Measurements from ENCODE around the gene CACNA2D4.

The CACNA2D4 gene

DNA sequence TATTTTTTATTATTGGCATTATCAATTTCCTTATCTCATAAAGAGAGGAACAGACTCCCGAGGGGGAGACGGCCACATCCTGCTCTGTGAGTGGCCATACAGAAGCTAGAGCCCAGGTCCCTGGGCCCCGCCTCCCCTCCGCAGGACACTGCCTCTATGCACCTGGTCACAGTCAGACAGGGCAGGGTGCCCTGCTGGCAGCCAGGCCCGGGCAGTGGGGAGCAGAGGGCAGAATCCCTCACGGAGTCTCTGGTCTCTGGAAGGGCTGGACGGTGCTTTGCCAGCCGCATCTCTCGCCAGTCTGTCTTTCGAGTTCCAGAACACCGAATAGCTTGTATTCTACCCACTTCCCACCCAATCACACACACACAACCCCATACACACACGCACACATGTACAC is 16.4 kb upstream of the CACNA2D4 start:
- DNase-seq (ENCODE audit: low read depth): no peak

DNA sequence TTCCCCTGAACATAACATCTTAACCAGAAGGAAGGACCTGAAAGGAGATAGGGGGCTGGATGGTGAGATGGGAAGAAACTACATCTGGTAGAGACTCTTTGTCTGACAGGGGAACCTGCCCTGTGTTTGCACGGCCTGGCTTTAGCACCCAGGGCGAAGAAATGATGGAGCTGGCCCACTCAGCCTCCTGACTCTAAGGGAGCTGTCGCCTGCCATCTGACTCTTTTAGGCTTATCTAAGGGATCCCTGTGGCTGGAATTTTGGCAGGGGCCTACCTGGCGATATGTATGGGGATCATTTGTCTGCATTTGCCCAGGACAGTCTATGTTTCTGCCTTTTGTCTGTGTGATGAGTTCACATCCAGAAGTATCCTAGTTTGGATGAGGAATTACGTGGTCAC is 15.6 kb upstream of the CACNA2D4 start:
- DNase-seq (ENCODE audit: low read depth): no peak

DNA sequence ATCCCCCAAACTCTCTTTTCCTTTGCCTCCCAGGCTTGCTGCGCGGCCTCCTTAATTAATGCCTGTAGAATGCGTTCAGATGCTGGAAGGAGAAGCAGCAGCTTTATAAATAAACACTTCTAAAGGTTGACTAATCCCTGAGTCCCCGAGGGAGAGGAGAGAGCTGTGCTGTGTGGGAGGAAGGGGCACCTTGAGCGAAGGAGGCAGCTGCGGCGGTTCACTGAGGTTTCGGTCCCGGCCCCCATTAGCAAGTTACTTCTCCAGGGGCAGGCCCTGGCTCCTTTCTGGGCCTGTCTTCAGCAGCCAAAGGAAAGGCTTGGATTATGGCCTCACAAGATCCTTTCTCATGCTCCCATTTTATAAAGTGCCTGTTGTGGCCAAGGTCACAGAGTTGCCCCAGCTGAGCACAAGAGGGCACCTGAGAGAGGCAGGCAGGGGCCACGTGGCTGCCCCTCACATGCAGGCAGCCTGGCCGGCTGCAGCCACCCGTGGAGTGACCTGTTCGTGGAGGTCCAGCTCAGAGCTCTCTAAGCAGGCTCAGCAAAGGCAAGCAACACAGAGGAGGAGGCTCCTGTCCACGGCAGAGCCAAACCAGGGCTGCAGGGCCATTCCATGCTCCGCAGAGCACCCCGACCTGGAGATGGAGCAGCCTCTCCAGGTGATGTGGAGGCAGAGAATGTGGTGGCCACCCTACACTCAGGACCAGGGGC is 15.0 kb upstream of the CACNA2D4 start:
- DNase-seq (ENCODE audit: low read depth): no peak

DNA sequence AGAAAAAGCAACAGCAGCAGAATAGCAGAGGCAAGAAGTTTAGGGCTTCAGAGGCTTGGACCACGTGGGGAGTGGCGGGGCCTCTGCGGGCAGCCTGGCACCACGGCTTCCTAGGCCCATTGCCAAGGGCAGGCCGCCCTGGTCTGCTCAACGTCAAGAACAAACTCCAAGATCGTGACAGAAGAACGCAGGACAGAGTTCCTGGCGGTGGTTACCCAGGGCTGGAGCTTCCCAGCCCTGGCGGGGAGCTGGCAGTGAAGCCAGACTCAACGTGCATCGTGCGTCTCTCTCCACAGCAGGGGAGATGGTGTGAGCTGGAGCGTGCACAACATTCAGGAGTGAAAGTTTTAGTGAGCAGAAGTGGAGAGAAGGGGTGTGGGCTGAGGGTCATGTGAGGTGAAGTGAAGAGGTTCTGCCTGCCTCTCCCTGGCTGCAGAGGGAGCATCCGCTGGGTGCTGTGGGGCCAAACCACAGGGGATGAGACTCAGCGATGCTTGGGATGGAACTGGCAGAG is 13.9 kb upstream of the CACNA2D4 start:
- DNase-seq (ENCODE audit: low read depth): no peak

DNA sequence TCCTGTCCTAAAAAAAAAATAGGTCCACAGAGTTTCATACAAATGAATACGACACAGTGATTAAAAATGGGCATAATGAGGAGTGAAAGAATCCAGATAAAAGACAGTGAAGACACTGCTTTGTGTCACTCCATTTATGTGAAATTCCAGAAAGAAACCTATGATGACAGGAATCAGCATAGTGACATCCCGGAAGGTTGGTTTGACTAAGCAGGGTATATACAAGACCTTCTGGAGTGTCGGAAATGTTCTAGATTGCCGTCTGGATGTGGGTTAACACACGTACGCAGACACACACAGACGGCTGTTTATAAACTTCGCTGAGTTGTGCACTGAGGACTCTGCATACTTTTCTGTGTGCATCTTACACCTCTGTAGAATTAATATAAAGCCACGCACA is 13.2 kb upstream of the CACNA2D4 start:
- no peak for DNase-seq (ENCODE audit: low read depth)

DNA sequence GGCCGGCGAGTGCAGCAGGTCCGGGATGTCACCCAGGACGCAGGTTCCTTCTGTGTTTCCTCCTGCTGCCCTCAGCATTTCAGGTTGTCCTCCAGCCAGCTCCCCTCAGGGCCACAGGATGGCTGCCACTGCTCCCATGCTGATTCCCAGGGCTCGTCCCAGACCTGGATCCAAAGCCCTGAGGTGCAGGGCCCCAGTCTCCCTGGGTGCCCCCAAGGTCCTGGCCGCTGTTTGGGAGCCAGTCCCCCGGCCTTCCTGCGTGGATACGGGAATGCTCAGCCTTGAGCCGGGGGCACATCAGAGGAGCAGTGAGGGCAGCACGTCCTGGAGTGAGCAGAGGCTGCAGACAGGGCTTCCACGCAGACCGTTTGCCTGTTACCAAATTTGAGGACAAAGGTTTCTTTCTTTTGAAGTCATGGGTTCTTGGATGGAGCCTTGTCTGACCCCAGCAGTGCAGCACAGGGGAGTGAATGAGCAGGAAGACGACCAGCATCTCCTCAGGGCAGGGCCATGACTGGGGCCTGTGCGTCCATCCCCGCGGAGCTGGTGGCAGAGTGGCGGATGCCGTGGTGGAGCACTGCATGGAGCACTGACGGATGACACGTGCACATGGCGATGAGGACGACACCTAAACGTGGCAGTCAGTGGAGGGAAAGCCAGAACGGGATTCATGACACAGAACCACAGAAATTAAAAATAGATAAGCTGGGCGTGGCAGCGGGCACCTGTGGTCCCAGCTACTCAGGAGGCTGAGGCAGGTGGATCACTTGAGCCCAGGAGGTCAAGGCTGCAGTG is 12.5 kb upstream of the CACNA2D4 start:
- no peak for DNase-seq (ENCODE audit: low read depth)

DNA sequence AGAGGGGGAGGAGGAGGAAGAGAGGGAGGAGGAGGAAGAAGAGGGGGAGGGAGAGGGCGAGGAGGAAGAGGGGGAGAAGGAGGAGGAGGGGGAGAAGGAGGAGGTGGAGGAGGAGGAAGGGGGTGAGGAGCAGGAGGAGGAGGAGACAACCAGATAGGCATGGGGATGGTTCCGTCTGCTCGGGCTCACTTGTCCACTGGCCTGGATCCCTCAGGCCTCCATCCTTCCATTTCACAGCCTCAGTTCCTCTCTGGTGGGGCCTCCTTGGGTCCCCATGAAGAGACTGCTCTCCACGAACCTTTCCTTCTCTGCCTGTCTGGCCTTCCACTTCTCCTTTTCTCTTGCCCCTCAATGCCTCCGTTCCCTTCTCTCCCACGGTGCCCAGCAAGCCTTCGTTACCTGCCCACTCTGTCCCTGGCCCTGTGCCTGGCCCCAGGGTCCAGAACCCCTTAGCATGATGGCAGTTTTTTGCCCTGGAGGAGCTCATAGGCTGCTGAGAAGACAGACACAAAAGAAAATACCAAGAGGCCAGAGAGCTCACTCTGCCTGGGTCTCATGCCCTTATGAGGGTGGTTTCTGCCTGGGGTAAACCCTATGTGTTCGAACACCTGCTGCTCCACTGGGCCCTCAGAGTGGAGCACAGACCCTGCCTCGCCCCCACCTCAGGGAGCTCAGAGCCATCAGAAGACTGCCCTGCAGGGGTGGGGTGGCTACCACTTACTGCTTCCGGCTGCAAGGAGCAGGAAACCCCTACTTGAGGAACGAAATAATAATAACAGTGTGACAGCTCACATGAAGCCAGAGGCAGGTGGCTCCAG is 11.7 kb upstream of the CACNA2D4 start:
- DNase-seq (ENCODE audit: low read depth): no peak

DNA sequence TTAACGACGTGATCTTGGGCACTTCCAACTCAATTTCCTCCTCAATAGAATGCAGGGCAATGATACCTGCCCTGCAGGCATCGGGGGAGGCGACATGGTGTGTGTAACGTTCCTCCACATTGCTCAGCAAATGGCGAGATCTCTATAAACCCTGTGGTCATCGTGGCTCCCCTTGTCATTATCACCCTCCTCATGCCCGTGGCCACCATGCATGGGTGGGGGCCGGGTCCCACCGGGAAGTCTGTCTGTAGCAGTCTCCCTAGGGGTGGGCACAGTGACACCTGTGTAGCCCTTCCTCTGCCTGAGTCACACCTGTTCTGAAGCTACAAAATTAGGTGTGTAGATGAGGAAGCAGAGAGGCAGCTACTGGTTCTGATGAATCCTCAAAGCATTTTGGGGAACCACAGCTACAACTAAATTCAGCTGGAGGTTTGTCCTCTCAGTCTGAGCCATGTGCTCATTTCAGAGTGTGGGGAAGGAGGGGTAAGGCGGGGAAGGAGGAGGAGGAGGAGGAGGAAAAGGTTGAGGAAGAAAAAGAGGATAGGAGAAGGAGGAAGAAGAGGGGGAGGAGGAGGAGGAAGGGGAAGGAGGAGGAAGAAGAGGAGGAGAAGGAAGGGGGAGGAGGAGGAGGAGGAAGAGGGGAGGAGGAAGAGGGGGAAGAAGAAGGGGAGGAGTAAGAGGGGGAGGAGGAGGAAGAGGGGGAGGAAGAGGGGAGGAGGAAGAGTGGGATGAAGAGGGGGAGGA is 11.0 kb upstream of the CACNA2D4 start:
- no peak for DNase-seq (ENCODE audit: low read depth)

DNA sequence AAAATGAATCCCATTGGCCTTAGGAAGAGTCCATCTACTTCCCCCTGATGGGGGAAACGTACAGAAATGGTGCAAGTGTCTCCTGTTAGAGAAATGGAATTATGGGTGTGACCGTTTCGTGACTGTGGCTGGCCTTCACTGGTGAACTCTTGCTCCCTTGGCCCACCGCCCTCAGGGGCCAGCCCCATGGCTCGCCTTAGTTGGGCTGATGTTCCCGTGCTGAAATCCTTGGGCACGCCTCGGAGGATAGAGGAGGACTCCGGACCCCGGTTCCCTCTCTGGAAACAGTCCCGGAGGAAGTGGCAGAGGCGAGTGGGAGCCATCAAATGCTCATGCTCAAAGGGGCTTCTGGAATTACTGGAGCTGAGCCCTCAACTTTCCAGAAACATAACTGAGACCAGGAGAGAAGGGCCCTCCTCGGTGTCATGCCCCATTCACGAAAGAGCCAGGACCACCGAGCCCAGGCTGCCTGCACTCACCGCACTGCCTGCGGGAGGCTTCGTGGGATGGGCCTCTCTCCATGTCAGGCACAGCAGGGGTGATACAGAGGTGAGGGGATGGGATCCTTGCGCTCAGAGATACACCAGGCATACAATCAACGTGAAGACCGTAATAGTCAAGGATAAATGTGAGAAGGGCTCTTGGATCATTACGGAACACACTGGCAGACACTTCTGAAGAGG is 10.1 kb upstream of the CACNA2D4 start:
- DNase-seq (ENCODE audit: low read depth): no peak

DNA sequence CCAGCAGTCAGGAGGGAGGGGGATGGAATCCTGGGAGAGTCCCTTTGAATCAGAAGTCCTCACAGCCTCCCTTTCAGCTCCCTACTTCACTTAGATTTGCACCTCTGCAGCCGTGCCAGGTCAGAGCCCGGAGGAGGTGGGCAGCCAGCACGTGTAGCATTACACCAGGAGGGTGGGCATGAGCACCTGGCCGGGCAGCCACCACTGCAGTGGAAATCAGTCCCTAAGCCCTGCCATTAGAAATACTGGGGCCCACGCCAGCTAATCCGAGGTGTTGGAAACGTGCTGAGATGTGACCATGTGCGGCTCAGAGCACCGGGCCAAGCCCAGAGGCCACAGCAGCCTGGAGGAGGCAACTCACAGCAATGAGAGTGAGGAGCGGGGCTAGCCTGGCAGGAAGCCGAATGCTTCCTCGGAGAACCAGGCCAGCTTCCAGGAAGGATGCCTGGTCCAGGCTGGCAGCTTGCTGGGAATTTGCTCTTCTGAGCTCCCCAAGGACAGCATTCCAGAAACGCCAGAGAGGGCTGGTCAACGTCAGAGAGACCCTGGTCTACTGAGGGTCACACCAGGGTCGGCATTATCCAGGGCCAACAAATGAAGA is 9.4 kb upstream of the CACNA2D4 start:
- DNase-seq (ENCODE audit: low read depth): no peak

DNA sequence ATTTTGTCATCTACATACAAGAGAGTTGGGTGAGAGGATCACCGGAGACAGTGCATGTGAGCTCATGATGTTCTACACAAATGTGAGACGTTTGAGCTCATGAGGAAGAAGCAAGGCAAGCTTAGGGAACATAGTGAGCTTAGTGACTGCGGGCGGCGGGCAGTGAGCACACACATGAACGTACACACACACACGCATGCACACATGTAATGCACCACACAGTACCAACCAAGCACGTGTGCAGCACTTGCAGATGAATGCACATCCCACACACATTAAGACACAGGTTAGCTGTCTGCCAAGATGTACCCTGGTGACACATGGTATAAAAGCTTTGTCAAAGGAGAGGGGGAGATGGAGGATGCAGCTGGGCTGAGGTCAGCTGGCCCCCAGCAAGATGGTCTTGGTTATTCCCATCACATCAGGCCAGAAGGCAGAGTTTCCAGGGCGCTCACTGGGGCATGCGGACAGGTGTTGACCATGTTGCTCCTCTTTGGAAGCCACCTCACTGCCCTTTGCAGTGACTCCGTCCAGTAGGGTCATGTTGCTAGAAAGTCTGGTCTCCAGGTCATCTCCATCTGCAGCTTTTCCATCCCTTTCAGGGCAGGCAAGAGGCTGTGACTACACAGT is 8.7 kb upstream of the CACNA2D4 start:
- DNase-seq (ENCODE audit: low read depth): no peak

DNA sequence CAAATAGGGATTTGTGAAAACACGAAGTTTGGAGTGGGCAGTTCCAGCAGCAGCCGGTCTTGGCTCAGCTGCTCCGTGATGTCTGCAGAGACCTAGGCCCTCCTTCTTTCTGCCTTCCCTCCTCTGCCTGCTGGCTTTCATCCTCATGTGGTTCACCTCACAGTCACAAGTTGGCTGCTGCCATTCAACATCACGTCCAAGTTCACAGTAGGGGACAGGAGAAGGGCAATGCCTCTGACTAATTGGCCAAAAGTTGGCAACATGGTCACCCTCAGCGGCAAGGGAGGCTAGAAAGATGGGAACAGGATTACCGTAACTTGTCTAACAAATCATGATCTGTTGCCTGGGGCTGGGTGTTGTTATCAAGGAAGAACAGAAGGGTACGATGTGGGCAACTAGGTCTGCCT is 7.8 kb upstream of the CACNA2D4 start:
- DNase-seq (ENCODE audit: low read depth): no peak

DNA sequence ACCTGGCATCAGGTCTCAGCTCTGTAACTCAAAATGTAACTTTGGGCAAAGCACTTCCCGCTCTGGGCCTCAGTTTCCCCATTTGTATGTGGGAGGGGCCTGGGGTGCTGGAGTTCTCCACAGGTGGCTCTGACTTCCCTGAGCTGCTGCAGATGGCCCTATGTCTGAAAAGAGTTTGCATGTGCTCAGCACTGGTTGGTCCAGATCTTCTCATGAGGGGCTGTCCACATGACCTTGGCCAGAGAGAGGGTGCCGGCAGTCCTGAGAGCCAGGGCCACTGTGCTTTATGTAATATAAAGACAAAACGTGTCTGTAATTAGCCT is 7.2 kb upstream of the CACNA2D4 start:
- no peak for DNase-seq (ENCODE audit: low read depth)

DNA sequence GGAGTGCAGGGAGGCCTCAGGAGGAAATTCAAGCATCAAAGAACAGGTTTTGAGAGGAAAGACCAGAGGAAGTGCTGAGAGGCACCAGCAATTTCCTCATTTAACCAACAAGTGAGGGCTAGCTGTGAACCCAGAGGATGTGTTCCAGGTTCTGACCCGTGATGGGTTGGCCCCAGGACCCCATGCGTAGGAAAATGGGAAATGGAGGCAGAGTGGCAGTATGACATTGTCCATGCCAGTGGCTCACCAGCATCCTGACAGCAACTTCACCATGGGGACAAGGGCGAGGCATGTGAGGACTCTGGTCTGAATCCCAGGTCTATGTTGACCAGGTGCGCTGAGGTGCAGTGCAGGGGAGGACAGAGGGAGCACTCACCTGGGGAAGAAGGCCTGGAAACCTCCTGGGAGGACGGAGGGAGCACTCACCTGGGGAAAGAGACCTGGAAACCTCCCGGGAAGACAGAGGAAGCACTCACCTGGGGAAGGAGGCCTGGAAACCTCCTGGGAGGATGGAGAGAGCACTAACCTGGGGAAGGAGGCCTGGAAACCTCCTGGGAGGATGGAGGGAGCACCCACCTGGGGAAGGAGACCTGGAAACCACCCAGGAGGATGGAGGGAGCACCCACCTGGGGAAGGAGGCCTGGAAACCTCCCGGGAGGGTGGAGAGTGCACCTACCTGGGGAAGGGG is 6.7 kb upstream of the CACNA2D4 start:
- DNase-seq (ENCODE audit: low read depth): no peak

DNA sequence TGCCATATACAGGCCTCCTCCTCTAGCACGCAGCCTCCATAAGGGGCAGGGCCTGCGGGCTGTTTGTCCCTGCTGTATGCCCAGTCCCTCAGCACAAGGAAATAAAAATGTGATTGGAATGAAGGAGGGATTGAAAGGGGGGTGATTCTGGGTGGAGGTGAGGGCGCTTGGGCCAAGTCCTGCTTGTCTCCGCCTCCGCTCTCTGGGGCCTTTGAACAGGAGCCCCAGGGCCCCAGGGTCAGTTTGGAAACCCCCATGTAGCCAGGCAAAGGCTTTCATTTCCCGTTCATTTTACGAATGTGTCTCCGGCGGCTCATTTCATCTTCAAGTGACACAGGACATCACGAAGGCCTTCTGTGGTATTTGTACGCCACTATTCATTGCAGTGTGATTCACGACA is 4.5 kb upstream of the CACNA2D4 start:
- no peak for DNase-seq (ENCODE audit: low read depth)

DNA sequence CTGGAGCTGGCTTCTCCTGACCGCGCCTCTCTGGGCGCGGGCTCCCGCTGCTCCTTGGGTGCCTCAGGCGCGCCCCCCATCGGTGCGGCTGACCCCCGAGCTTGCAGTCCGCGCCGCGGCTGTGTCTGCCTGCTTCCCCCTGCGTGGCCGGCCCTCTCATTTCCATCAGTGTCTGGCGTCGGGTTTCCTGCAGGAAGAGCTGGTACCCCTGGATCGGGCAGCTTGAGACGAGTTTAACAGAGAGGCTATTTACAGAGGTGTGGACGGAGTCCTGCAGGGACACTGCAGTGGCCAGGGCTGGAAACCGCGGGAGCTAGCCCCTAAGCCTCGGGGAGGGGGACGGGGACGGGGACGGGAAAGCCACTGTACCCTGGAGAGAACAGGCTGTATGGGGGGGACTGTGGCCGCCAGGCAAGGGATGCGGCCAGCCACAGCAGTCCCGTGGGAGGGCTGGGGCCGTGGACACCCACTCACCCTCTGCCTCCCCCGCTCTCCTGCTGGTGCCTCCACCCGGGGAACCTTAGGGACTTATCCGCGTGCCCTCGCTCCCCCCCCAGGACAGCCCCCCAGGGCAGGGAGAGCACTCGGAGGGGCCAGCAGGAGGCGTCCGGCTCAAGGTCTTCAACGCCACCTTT is 3.7 kb upstream of the CACNA2D4 start:
- no peak for DNase-seq (ENCODE audit: low read depth)

DNA sequence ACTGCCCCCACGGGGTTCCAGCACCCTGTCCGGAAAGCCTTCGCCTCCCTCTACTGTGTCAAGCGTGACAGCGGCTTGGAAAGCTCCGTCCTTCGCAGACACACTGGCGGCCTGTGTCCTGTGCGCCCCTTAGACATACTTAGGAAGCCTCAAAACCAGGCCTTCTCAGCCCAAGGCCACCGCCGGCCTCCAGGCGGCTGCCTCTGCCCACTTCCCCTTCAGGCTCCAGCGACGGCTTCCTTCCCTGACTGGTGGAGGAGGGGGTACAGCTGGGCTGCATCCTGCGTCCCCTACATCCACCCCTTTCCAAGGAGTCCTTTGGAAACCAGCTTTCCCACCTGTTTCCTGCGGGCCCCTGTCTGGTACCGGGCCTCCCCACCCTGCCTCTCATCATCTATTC is 2.5 kb upstream of the CACNA2D4 start:
- DNase-seq (ENCODE audit: low read depth): peak; percentile 47

DNA sequence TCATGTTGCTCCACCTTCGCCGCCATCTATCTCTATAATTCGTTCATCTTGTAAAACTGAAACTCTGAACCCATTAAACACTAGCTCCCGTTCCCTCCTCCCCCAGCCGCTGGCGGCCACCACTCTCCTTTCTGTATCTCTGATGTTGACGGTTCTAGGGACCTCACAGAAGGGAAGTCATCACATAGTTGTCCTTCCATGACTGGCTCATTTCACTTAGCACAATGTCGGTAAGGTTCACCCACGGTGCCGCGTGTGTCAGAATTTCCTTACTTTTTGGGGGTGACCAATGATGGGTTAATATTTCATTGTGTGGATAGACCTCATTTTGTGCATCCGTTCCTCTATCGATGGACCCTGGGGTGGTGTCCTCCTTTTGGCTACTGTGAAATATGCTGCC is 2.0 kb upstream of the CACNA2D4 start:
- no peak for DNase-seq (ENCODE audit: low read depth)

DNA sequence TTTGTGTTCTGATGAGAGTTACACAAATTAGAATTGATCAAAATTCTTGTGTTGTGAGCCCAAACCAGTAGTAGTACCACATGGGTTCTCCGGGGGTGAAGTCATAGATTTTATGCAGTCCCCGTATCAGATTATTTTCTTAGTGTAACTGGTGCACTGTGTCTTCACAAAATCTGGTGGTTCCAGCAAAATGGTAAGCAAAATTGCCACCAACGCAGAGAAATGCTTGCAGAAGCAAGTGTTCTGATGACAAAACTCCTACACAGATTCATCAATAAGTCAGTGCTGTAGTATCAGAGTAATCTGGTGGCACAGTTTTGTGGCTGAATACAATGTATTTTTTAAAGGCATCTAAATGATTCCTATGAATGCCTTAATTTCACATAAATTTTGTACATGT is 1.3 kb upstream of the CACNA2D4 start:
- DNase-seq (ENCODE audit: low read depth): no peak

DNA sequence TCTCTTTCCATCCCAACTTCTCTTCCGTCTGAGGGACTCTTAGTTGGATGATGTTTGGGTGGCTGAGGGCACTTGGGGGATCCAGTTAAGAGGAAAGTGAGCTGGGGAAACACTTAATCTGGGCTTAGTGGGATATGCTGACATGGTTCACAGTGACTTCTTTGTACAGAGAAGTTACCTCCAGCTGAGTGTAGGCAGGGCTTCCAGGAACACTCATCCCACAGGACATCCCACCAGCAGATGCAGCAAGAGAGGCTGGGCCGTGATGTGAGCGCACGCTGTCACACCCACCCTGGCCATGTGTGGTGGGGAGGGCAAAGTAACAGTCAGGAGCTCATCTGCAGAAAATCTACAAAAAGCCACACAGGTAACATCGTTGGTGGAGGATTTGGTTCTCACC is 832 bp upstream of the CACNA2D4 start:
- DNase-seq (ENCODE audit: low read depth): no peak

All from CMK (cell line).